H9 (cell line): ENCODE results near the gene TECTA. TPM values are rescaled to one million over a fixed set of nuclear protein-coding genes. Genes with fewer than 3 reads are reported as not detected.

ENCODE experiments used
- DNase-seq: peaks from one replicate; pipeline ENCODE4 v3.0.0-alpha.2; 2017
- H2AFZ ChIP-seq: one replicate; pipeline ENCODE4 v1.6.1; 2013; ENCODE audit warnings: mild to moderate bottlenecking, low read length, control low read depth, moderate library complexity
- H2AK5ac ChIP-seq: 2 replicates; pipeline ENCODE4 v1.6.1; 2013; ENCODE audit warnings: low read length, control low read depth, mixed read lengths; ENCODE audit not compliant: insufficient read length
- H2BK120ac ChIP-seq: one replicate; pipeline ENCODE4 v1.6.1; 2013; ENCODE audit warnings: low read depth, mild to moderate bottlenecking, low read length, control low read depth, inconsistent platforms; ENCODE audit not compliant: poor library complexity, severe bottlenecking
- H2BK12ac ChIP-seq: 2 replicates; pipeline ENCODE4 v1.6.1; 2013; ENCODE audit warnings: low read length, control low read depth, mixed read lengths, low read depth; ENCODE audit not compliant: insufficient read length
- H2BK15ac ChIP-seq: 2 replicates; pipeline ENCODE4 v1.6.1; 2013; ENCODE audit warnings: low read depth, low read length, control low read depth
- H2BK20ac ChIP-seq: one replicate; pipeline ENCODE4 v1.6.1; 2013; ENCODE audit warnings: low read depth, mild to moderate bottlenecking, low read length, control low read depth, inconsistent platforms; ENCODE audit not compliant: poor library complexity, severe bottlenecking
- H2BK5ac ChIP-seq: 2 replicates; pipeline ENCODE4 v1.6.1; 2013; ENCODE audit warnings: low read length, control low read depth, mixed read lengths; ENCODE audit not compliant: insufficient read length
- H3K14ac ChIP-seq: 2 replicates; pipeline ENCODE4 v1.6.1; 2013; ENCODE audit warnings: low read length, control low read depth; ENCODE audit not compliant: insufficient read depth
- H3K18ac ChIP-seq: 2 replicates; pipeline ENCODE4 v1.6.1; 2013; ENCODE audit warnings: low read depth, mild to moderate bottlenecking, mixed read lengths, low read length, control low read depth; ENCODE audit not compliant: insufficient read length
- H3K23ac ChIP-seq: 2 replicates; pipeline ENCODE4 v1.6.1; 2013; ENCODE audit warnings: low read length, control low read depth, mixed read lengths, low read depth; ENCODE audit not compliant: insufficient read length
- H3K23me2 ChIP-seq: 2 replicates; pipeline ENCODE4 v1.6.1; 2013; ENCODE audit warnings: low read depth, mild to moderate bottlenecking, mixed read lengths, low read length, control low read depth; ENCODE audit not compliant: insufficient read length, poor library complexity, severe bottlenecking
- H3K27ac ChIP-seq: 2 replicates; pipeline ENCODE4 v1.5.1; 2013; ENCODE audit warnings: low read length, control low read depth, mixed read lengths, low read depth; ENCODE audit not compliant: insufficient read length
- H3K27me3 ChIP-seq: 2 replicates; pipeline ENCODE4 v1.6.1; 2013; ENCODE audit warnings: low read length, control low read depth, inconsistent platforms; ENCODE audit not compliant: insufficient read depth
- H3K4ac ChIP-seq: 2 replicates; pipeline ENCODE4 v1.6.1; 2013; ENCODE audit warnings: low read depth, mild to moderate bottlenecking, control low read depth, inconsistent platforms, low read length, moderate library complexity
- H3K4me1 ChIP-seq: 2 replicates; pipeline ENCODE4 v1.6.1; 2013; ENCODE audit warnings: low read length, control low read depth, inconsistent platforms; ENCODE audit not compliant: insufficient read depth
- H3K4me2 ChIP-seq: 2 replicates; pipeline ENCODE4 v1.6.1; 2013; ENCODE audit warnings: low read length, control low read depth, mixed read lengths; ENCODE audit not compliant: insufficient read length, insufficient read depth
- H3K56ac ChIP-seq: 2 replicates; pipeline ENCODE4 v1.6.1; 2013; ENCODE audit warnings: low read depth, mild to moderate bottlenecking, mixed read lengths, low read length, control low read depth; ENCODE audit not compliant: insufficient read length
- H3K79me1 ChIP-seq: 2 replicates; pipeline ENCODE4 v1.6.1; 2013; ENCODE audit warnings: low read depth, mild to moderate bottlenecking, moderate library complexity, low read length, control low read depth, inconsistent platforms; ENCODE audit not compliant: insufficient read depth, poor library complexity, severe bottlenecking
- H3K79me2 ChIP-seq: 2 replicates; pipeline ENCODE4 v1.6.1; 2013; ENCODE audit warnings: low read length, control low read depth, inconsistent platforms; ENCODE audit not compliant: insufficient read depth
- H3K9ac ChIP-seq: 2 replicates; pipeline ENCODE4 v1.6.1; 2013; ENCODE audit warnings: low read length, control low read depth, mixed read lengths; ENCODE audit not compliant: insufficient read length; ENCODE audit errors: extremely low read depth
- H3K9me3 ChIP-seq: one replicate; pipeline ENCODE4 v1.6.1; 2013; ENCODE audit warnings: low read depth, low read length, inconsistent platforms; ENCODE audit not compliant: control insufficient read depth
- H3T11ph ChIP-seq: one replicate; pipeline ENCODE4 v1.6.1; 2013; ENCODE audit warnings: mild to moderate bottlenecking, low read length, control low read depth, inconsistent platforms
- H4K20me1 ChIP-seq: one replicate; pipeline ENCODE4 v1.6.1; 2013; ENCODE audit not compliant: control insufficient read depth, insufficient read length, insufficient read depth
- H4K5ac ChIP-seq: 2 replicates; pipeline ENCODE4 v1.6.1; 2013; ENCODE audit warnings: low read depth, mild to moderate bottlenecking, mixed read lengths, low read length, control low read depth; ENCODE audit not compliant: insufficient read length
- H4K8ac ChIP-seq: replicated peaks from 2 replicates; pipeline ENCODE4 v1.6.1; 2013; ENCODE audit warnings: low read length, control low read depth, mixed read lengths, low read depth; ENCODE audit not compliant: insufficient read length
- H4K91ac ChIP-seq: 2 replicates; pipeline ENCODE4 v1.6.1; 2013; ENCODE audit warnings: low read depth, mild to moderate bottlenecking, moderate library complexity, mixed read lengths, low read length, control low read depth; ENCODE audit not compliant: insufficient read length
- H3K27ac Mint-ChIP-seq, 3 experiments: 2 replicates in 2 of 3; 3 replicates in 1 of 3; pipeline ENCODE4 v1.8.0; 2020 to 2021; ENCODE audit warnings: mixed read lengths in 3 of 3, mild to moderate bottlenecking in 1 of 3, moderate library complexity in 1 of 3
- H3K27me3 Mint-ChIP-seq: 2 replicates; pipeline ENCODE4 v1.8.0; 2021; ENCODE audit warnings: low read depth, mild to moderate bottlenecking, moderate library complexity, mixed read lengths
- H3K36me3 Mint-ChIP-seq, 3 experiments: 2 replicates in 2 of 3; 3 replicates in 1 of 3; pipeline ENCODE4 v1.8.0; 2020 to 2021; ENCODE audit warnings: low read depth in 3 of 3, mixed read lengths in 3 of 3; ENCODE audit not compliant: insufficient read depth in 1 of 3
- H3K4me1 Mint-ChIP-seq, 2 experiments: 2 replicates each; pipeline ENCODE4 v1.8.0; 2020; ENCODE audit warnings: mixed read lengths in 2 of 2
- H3K4me3 Mint-ChIP-seq, 2 experiments: 2 replicates in 1 of 2; 3 replicates in 1 of 2; pipeline ENCODE4 v1.8.0; 2020 to 2021; ENCODE audit warnings: mild to moderate bottlenecking in 2 of 2, mixed read lengths in 2 of 2, moderate library complexity in 1 of 2
- H3K9me3 Mint-ChIP-seq, 2 experiments: 2 replicates in 1 of 2; 3 replicates in 1 of 2; pipeline ENCODE4 v1.8.0; 2020; ENCODE audit warnings: mild to moderate bottlenecking in 2 of 2, mixed read lengths in 2 of 2, moderate library complexity in 1 of 2
- CTCF ChIP-seq: fragments of 200-600 bp; sonication (generic); conservative IDR thresholded peaks from 3 replicates; pipeline ENCODE4 v1.8.0; 2021; ENCODE audit warnings: antibody characterized with exemption, mild to moderate bottlenecking
- total RNA-seq: library from RNA; stranded (reverse); gene quantifications from 2 replicates; pipeline ENCODE4 v1.2.1, GENCODE V29; 2021

Gene TECTA
- total RNA-seq, 1 experiment from 2014 or later, result 0.66 TPM

- H2BK120ac ChIP-seq, result no peak overlapping the region
- H3K18ac ChIP-seq, result no peak overlapping the region
- H3K36me3 Mint-ChIP-seq, result no peaks in the 10 kb centered on the region
- H4K8ac ChIP-seq, result no peak overlapping the region
- H3K4me2 ChIP-seq, result no peak overlapping the region
- no peak overlapping the region for H2BK15ac ChIP-seq
- H3K4ac ChIP-seq, result no peak overlapping the region
- no peak overlapping the region for H4K91ac ChIP-seq
- no peak overlapping the region for H2AK5ac ChIP-seq
- no peaks in the 10 kb centered on the region for H3K4me1 Mint-ChIP-seq
- no peak overlapping the region for H2AFZ ChIP-seq
- no peak overlapping the region for H3K4me3 Mint-ChIP-seq
- DNase-seq, result no peak
- H4K20me1 ChIP-seq, result no peaks in the 10 kb centered on the region
- H3K14ac ChIP-seq, result no peak overlapping the region
- no peak overlapping the region for H3K9ac ChIP-seq
- no peak overlapping the region for H4K5ac ChIP-seq
- no peaks in the 10 kb centered on the region for H3K23me2 ChIP-seq
- H3K79me1 ChIP-seq, result no peaks in the 10 kb centered on the region
- no peaks in the 10 kb centered on the region for H3K27me3 Mint-ChIP-seq
- no peaks in the 10 kb centered on the region for H3K9me3 ChIP-seq
- no peaks in the 10 kb centered on the region for H3K9me3 Mint-ChIP-seq
- H3T11ph ChIP-seq, result no peak overlapping the region
- H3K27ac ChIP-seq, result no peak overlapping the region
- H2BK5ac ChIP-seq, result no peak overlapping the region
- H3K4me1 ChIP-seq, result no peaks in the 10 kb centered on the region
- no peak overlapping the region for H2BK12ac ChIP-seq
- no peaks in the 10 kb centered on the region for H3K27me3 ChIP-seq
- H2BK20ac ChIP-seq, result no peak overlapping the region
- no peak overlapping the region for H3K23ac ChIP-seq
- H3K27ac Mint-ChIP-seq, result no peak overlapping the region
- no peaks in the 10 kb centered on the region for H3K79me2 ChIP-seq
- TF ChIP-seq CTCF, result no peak
- H3K56ac ChIP-seq, result no peak overlapping the region
Observed at GRCh38 chr11:121207485-121208115, 106.6 kb downstream of the TECTA start.
